ENCODE results near the gene SLC2A3.
"Not testable (repeated sequence)": the region's sequence is repeated elsewhere in the genome, so short reads cannot be mapped to it uniquely, and the experiment has no call there.

Gene SLC2A3

DNA sequence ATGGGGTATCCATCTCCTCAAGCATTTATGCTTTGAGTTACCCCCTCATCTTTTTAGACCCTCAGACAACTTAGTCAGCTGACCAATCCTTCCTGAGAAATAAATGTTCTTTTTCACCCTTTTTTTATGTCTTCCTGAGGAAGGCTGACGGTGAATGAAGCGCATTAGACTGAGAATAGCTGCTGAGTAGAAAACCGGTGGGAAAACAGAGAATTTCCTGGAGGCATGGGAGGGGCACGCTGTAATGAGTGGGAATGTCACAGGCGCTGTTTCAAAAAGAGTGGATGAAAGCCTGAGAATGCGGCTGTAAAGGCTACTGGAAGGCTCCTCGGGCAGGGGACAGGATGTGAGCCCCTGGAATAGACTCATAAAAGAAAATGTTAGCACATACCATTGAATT, 35.8 kb upstream of the SLC2A3 start:
- H3K27ac ChIP-seq (ENCODE audit: low read depth, low read length), result peak overlapping the region; percentile 99
- H3K4me3 ChIP-seq (ENCODE audit: low read length), result peak overlapping the region; percentile 60; the same call in 1 of the 2 replicates
- peaks cover 25% of the 10 kb centered on the region for H3K4me1 ChIP-seq (ENCODE audit: insufficient read depth, low read length)
- H3K36me3 ChIP-seq (ENCODE audit: insufficient read depth, low read length); H3K9me3 ChIP-seq (ENCODE audit: insufficient read depth, low read depth, low read length); H3K27me3 ChIP-seq (ENCODE audit: insufficient read depth, low read length): not testable (repeated sequence)
- peak overlapping the region; percentile 77; the same call in 1 of the 2 replicates for H3K9ac ChIP-seq (ENCODE audit: low read depth, low read length)
- no CpG with 5 or more reads among the region's 7 CpGs for WGBS

- H3K4me3 ChIP-seq (ENCODE audit: low read length), result peak overlapping the region; percentile 60
Measured at GRCh38 chr12:7970475-7971252, 34.7 kb upstream of the SLC2A3 start.

DNA sequence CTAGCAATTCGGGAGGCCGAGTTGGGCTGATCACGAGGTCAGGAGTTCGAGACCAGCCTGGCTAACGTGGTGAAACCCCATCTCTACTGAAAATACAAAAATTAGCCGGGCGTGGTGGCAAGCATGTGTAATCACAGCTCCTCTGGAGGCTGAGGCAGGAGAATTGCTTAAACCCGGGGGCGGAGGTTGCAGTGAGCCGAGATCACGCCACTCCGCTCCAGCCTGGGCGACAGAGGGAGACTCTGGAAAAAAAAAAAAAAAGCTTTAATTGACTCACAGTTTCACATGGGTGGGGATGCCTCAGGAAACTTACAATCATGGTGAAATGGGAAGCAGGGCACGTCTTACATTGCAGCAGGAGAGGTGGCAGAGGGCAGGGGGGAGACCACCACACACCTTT, 30.6 kb upstream of the SLC2A3 start:
- Histone ChIP-seq H3K27me3 (ENCODE audit: insufficient read depth, low read length) (no peaks in the 10 kb centered on the region), H3K4me3 (ENCODE audit: low read length) (no peak overlapping the region), H3K9me3 (ENCODE audit: insufficient read depth, low read depth, low read length) (no peaks in the 10 kb centered on the region), H3K36me3 (ENCODE audit: insufficient read depth, low read length) (peaks cover 7% of the 10 kb centered on the region; the same call in 1 of the 2 replicates), H3K9ac (ENCODE audit: low read depth, low read length) (no peak overlapping the region), H3K4me1 (ENCODE audit: insufficient read depth, low read length) (peaks cover 14% of the 10 kb centered on the region), H3K27ac (ENCODE audit: low read depth, low read length) (no peak overlapping the region)
- 94% methylated on average over 14 of the region's 14 CpGs for WGBS

More at GRCh38 chr12:7970475-7971252, 34.7 kb upstream of the SLC2A3 start:
- H3K9me3 ChIP-seq (ENCODE audit: insufficient read depth, low read depth, low read length), result no peaks in the 10 kb centered on the region
- H3K9ac ChIP-seq (ENCODE audit: low read depth, low read length), result peak overlapping the region; percentile 77
- peaks cover 4% of the 10 kb centered on the region; the same call in 1 of the 2 replicates for H3K36me3 ChIP-seq (ENCODE audit: insufficient read depth, low read length)
- WGBS, result under 1% methylated on average over 47 of the region's 49 CpGs
- peak overlapping the region; percentile 99 for H3K27ac ChIP-seq (ENCODE audit: low read depth, low read length)
- H3K4me1 ChIP-seq (ENCODE audit: insufficient read depth, low read length), result peaks cover 20% of the 10 kb centered on the region
- no peaks in the 10 kb centered on the region for H3K27me3 ChIP-seq (ENCODE audit: insufficient read depth, low read length)

GRCh38 chr12:7964669-7965068, 28.7 kb upstream of the SLC2A3 start:
- H3K27ac ChIP-seq (ENCODE audit: low read depth, low read length); H3K9ac ChIP-seq (ENCODE audit: low read depth, low read length); H3K9me3 ChIP-seq (ENCODE audit: insufficient read depth, low read depth, low read length); H3K27me3 ChIP-seq (ENCODE audit: insufficient read depth, low read length); H3K4me3 ChIP-seq (ENCODE audit: low read length); H3K36me3 ChIP-seq (ENCODE audit: insufficient read depth, low read length): not testable (repeated sequence)
- WGBS, result 94% methylated on average over 9 of the region's 9 CpGs
- peaks cover 17% of the 10 kb centered on the region for H3K4me1 ChIP-seq (ENCODE audit: insufficient read depth, low read length)

GRCh38 chr12:7961395-7962178, 25.6 kb upstream of the SLC2A3 start:
- Histone ChIP-seq H3K4me3 (ENCODE audit: low read length) (peak overlapping the region; percentile 64), H3K9ac (ENCODE audit: low read depth, low read length) (no peak overlapping the region), H3K36me3 (ENCODE audit: insufficient read depth, low read length) (peaks cover 7% of the 10 kb centered on the region; the same call in 1 of the 2 replicates), H3K4me1 (ENCODE audit: insufficient read depth, low read length) (peaks cover 28% of the 10 kb centered on the region), H3K27ac (ENCODE audit: low read depth, low read length) (peak overlapping the region; percentile 55; the same call in 1 of the 2 replicates), H3K9me3 (ENCODE audit: insufficient read depth, low read depth, low read length) (no peaks in the 10 kb centered on the region), H3K27me3 (ENCODE audit: insufficient read depth, low read length) (no peaks in the 10 kb centered on the region)
- WGBS, result 95% methylated on average over 12 of the region's 12 CpGs

DNA sequence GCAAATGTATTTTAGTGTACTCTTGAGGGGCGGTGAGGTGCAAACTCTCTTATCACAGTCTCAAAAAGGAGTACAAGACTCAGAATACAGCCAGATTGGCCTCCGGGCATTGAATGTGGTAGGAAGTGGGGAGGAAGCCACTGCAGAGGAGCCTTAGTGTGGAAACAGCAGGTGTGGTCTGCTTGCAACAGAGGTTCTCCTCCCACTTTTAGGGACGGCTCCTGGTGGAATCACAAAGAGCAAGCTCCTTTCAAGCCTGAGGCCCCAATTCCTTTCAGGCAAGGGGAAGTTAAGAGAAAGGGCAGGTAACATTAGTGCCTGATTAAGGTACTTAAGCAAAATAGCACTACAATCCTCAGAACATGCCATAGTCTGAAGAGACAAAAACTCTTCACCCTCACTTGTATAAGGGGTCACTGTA, 23.7 kb upstream of the SLC2A3 start:
- peak overlapping the region; percentile 64 for H3K4me3 ChIP-seq (ENCODE audit: low read length)

DNA sequence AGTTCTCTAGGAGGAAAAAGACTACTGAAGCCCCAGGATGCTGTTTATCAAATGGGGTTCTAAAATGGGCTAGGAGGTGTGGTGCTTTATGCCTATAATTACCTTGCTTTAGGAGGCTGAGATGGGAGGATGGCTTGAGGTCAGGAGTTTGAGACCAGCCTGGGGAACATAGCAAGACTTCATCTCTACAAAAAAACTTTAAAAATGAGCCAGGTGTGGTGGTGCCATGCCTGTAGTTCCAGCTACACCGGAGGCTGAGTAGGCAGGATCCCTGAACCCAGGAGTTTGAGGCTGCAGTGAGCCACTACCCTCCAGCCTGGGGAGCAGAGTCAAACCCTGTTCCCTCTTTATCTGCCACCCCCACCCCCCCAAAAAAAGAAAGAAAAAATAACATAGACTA, 23.3 kb upstream of the SLC2A3 start:
- H3K36me3 ChIP-seq (ENCODE audit: insufficient read depth, low read length), result no peaks in the 10 kb centered on the region
- H3K27me3 ChIP-seq (ENCODE audit: insufficient read depth, low read length), result no peaks in the 10 kb centered on the region
- peaks cover 28% of the 10 kb centered on the region for H3K4me1 ChIP-seq (ENCODE audit: insufficient read depth, low read length)
- H3K4me3 ChIP-seq (ENCODE audit: low read length), result peak overlapping the region; percentile 64
- H3K9ac ChIP-seq (ENCODE audit: low read depth, low read length), result 0 out of 2 replicates have a peak overlapping the region, but pooled peaks have one; percentile 7
- peak overlapping the region; percentile 82 for H3K27ac ChIP-seq (ENCODE audit: low read depth, low read length)
- no peaks in the 10 kb centered on the region for H3K9me3 ChIP-seq (ENCODE audit: insufficient read depth, low read depth, low read length)
- 12% methylated on average over 1 of the region's 1 CpG for whole genome bisulfite sequencing

More for the DNA sequence above, 23.7 kb upstream of the SLC2A3 start:
- Histone ChIP-seq H3K4me1 (ENCODE audit: insufficient read depth, low read length) (peaks cover 28% of the 10 kb centered on the region), H3K36me3 (ENCODE audit: insufficient read depth, low read length) (no peaks in the 10 kb centered on the region), H3K27me3 (ENCODE audit: insufficient read depth, low read length) (no peaks in the 10 kb centered on the region), H3K9me3 (ENCODE audit: insufficient read depth, low read depth, low read length) (no peaks in the 10 kb centered on the region), H3K27ac (ENCODE audit: low read depth, low read length) (peak overlapping the region; percentile 82), H3K9ac (ENCODE audit: low read depth, low read length) (peak overlapping the region; percentile 37; the same call in 1 of the 2 replicates)
- WGBS, result 3% methylated on average over 3 of the region's 3 CpGs

DNA sequence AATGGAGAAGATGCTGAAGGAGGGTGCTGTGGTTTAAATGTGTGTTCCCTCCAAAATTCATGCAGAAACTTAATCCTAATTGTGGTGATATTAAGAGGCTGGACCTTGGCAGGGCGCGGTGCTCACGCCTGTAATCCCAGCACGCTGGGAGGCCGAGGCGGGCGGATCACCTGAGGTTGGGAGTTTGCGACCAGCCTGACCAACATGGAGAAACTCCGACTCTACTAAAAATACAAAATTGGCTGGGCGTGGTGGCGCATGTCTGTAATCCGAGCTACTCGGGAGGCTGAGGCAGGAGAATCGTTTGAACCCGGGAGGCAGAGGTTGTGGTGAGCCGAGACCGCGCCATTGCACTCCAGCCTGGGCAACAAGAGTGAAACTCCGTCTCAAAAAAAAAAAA, 18.9 kb upstream of the SLC2A3 start:
- H3K36me3 ChIP-seq (ENCODE audit: insufficient read depth, low read length); H3K27me3 ChIP-seq (ENCODE audit: insufficient read depth, low read length); H3K27ac ChIP-seq (ENCODE audit: low read depth, low read length); H3K9me3 ChIP-seq (ENCODE audit: insufficient read depth, low read depth, low read length); H3K9ac ChIP-seq (ENCODE audit: low read depth, low read length); H3K4me3 ChIP-seq (ENCODE audit: low read length): not testable (repeated sequence)
- 97% methylated on average over 18 of the region's 19 CpGs for WGBS
- peaks cover 12% of the 10 kb centered on the region for H3K4me1 ChIP-seq (ENCODE audit: insufficient read depth, low read length)

- not testable (repeated sequence) for H3K9me3 ChIP-seq (ENCODE audit: insufficient read depth, low read depth, low read length); H3K36me3 ChIP-seq (ENCODE audit: insufficient read depth, low read length); H3K4me1 ChIP-seq (ENCODE audit: insufficient read depth, low read length); H3K27ac ChIP-seq (ENCODE audit: low read depth, low read length); H3K4me3 ChIP-seq (ENCODE audit: low read length); H3K27me3 ChIP-seq (ENCODE audit: insufficient read depth, low read length); H3K9ac ChIP-seq (ENCODE audit: low read depth, low read length)
- WGBS, result 87% methylated on average over 6 of the region's 10 CpGs
Measured at GRCh38 chr12:7954418-7954817, 18.4 kb upstream of the SLC2A3 start.

DNA sequence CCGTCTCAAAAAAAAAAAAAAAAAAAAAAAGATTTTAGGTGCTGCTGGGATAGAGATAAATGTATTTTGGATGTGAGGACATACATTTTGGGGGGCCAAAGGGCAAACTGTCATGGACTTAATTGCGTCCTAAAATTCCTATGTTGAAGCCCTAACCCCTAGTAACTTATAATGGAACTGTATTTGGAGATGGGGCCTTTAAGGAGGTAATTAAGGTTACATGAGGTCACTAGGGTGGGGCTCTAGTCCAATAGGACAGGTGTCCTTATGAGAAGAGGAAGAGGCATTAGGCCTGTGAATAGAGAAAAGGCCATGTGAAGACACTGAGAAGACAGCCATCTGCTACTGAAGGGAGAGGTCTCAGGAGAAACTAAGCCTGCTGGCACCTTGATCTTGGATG, 17.9 kb upstream of the SLC2A3 start:
- 92% methylated on average over 2 of the region's 2 CpGs for WGBS
- not testable (repeated sequence) for H3K36me3 ChIP-seq (ENCODE audit: insufficient read depth, low read length)

GRCh38 chr12:7951671-7952070, 15.7 kb upstream of the SLC2A3 start:
- Histone ChIP-seq H3K27me3 (ENCODE audit: insufficient read depth, low read length) (no peaks in the 10 kb centered on the region), H3K27ac (ENCODE audit: low read depth, low read length) (no peak overlapping the region), H3K36me3 (ENCODE audit: insufficient read depth, low read length) (no peaks in the 10 kb centered on the region), H3K4me3 (ENCODE audit: low read length) (no peak overlapping the region), H3K4me1 (ENCODE audit: insufficient read depth, low read length) (no peaks in the 10 kb centered on the region), H3K9me3 (ENCODE audit: insufficient read depth, low read depth, low read length) (no peaks in the 10 kb centered on the region), H3K9ac (ENCODE audit: low read depth, low read length) (no peak overlapping the region)
- 93% methylated on average over 5 of the region's 6 CpGs for WGBS

More for the DNA sequence above, 17.9 kb upstream of the SLC2A3 start:
- H3K9me3 ChIP-seq (ENCODE audit: insufficient read depth, low read depth, low read length); H3K4me1 ChIP-seq (ENCODE audit: insufficient read depth, low read length); H3K27ac ChIP-seq (ENCODE audit: low read depth, low read length); H3K4me3 ChIP-seq (ENCODE audit: low read length); H3K9ac ChIP-seq (ENCODE audit: low read depth, low read length); H3K27me3 ChIP-seq (ENCODE audit: insufficient read depth, low read length): not testable (repeated sequence)
